ENCODE measurements around the gene HES4.
A peak's percentile ranks its signal among the peaks of the same experiment; 100 is the strongest.

HES4 gene

GRCh38 chr1:999725-1000356 lies at the start of gene HES4:
Gene HES4, minus strand, starts transcription at chr1:1000097. Its CDS starts 124 bp downstream, at chr1:999973.
- peak; percentile 51 for DNase-seq (ENCODE audit: low spot score)

- no peak for DNase-seq (ENCODE audit: low spot score)
These were observed 48.9 kb upstream of the HES4 start for GRCh38 chr1:1048765-1049164.

GRCh38 chr1:1047963-1048362 lies 48.1 kb upstream of the HES4 start:
- no peak for DNase-seq (ENCODE audit: low spot score)

- no peak for DNase-seq (ENCODE audit: low spot score)
These were observed 47.5 kb upstream of the HES4 start for GRCh38 chr1:1047407-1047806.

- no peak for DNase-seq (ENCODE audit: low spot score)
These were observed 46.9 kb upstream of the HES4 start for GRCh38 chr1:1046767-1047166.

- no peak for DNase-seq (ENCODE audit: low spot score)
These were observed 46.3 kb upstream of the HES4 start for GRCh38 chr1:1046243-1046642.

GRCh38 chr1:1045129-1045528 lies 45.2 kb upstream of the HES4 start:
- no peak for DNase-seq (ENCODE audit: low spot score)

GRCh38 chr1:1044455-1045078 lies 44.7 kb upstream of the HES4 start:
- no peak for DNase-seq (ENCODE audit: low spot score)

- no peak for DNase-seq (ENCODE audit: low spot score)
These were observed 44.0 kb upstream of the HES4 start for GRCh38 chr1:1043921-1044320.

- no peak for DNase-seq (ENCODE audit: low spot score)
These were observed 43.5 kb upstream of the HES4 start for GRCh38 chr1:1043411-1043810.

GRCh38 chr1:1042835-1043234 lies 42.9 kb upstream of the HES4 start:
- no peak for DNase-seq (ENCODE audit: low spot score)

- DNase-seq (ENCODE audit: low spot score): no peak
These were observed 42.0 kb upstream of the HES4 start for GRCh38 chr1:1041873-1042272.

GRCh38 chr1:1041092-1041523 lies 41.2 kb upstream of the HES4 start:
- DNase-seq (ENCODE audit: low spot score): no peak

- peak; percentile 69 for DNase-seq (ENCODE audit: low spot score)
These were observed 40.4 kb upstream of the HES4 start for GRCh38 chr1:1040004-1040991.

- no peak for DNase-seq (ENCODE audit: low spot score)
These were observed 39.4 kb upstream of the HES4 start for GRCh38 chr1:1039145-1039910.

GRCh38 chr1:1038694-1039093 lies 38.8 kb upstream of the HES4 start:
- no peak for DNase-seq (ENCODE audit: low spot score)

GRCh38 chr1:1037366-1038327 lies 37.8 kb upstream of the HES4 start:
- DNase-seq (ENCODE audit: low spot score): no peak

GRCh38 chr1:1035291-1035943 lies 35.5 kb upstream of the HES4 start:
- no peak for DNase-seq (ENCODE audit: low spot score)

GRCh38 chr1:1034439-1034781 lies 34.5 kb upstream of the HES4 start:
- DNase-seq (ENCODE audit: low spot score): no peak

- DNase-seq (ENCODE audit: low spot score): no peak
These were observed 34.0 kb upstream of the HES4 start for GRCh38 chr1:1033731-1034438.
